Measurements from ENCODE around the gene POC1A. TPM values are rescaled to one million over a fixed set of nuclear protein-coding genes. Genes with fewer than 3 reads are reported as not detected.

Gene POC1A
- total and polyA plus RNA-seq, 2 donors (not counting 1 experiment from before 2014, with no cell fraction given) = 1.7 to 2.8 TPM

DNA sequence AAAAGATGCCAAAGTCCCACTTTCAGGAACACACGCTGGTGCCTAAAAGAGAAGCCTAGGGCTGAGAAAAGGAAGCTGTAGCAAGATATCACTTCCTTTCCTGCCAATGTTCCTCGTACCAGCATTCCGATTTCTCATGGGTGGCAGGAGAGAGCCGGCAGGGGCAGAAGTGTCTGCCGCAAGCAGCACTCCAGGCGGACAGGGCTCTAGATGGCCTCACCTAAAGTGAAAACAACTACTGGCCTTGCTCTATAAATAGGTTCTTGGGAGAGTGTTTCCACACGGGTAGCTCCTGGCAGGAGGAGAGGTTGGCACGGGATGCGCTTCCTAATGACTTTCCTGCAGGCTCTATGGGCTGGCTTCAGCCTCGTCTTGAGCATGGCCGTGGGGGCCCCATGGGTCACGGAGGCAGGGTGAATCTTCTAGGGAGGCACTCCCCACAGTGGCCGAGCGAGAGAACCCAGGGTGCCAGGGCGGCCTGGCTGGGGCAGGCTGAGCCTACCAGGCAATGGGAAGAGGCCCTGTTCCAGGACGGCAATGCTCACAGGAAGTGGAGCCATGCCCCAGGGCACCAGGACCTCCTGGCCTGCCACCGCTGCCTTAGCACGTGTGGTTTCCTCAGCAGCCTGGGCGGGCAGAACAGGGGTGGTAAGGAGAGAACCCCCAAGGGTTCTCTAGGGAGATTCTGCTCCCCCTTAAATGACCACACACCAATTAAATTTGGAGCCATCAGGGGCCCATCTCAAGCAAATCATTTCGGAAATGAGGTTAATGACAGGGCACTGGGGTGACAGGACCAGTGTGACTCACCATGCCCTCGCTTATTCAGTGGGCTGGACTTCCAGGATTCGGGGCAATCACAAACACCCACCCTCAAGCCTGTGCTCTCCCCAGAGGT lies 83.2 kb downstream of the POC1A start:
- no peak overlapping the region for H3K27ac ChIP-seq (ENCODE audit: low read length in 2 of 2)
- intact Hi-C loops (cut with micrococcal nuclease) = no loop called here
- no peak overlapping the region for H3K9ac ChIP-seq (ENCODE audit: low read length)
- DNase-seq (no peak), ATAC-seq (ENCODE audit: low read depth) (no peak)
- H4K20me1 ChIP-seq (ENCODE audit: control insufficient read depth, insufficient read depth, low read length, poor library complexity, severe bottlenecking) = no peaks in the 10 kb centered on the region
- H3K4me1 Mint-ChIP-seq = no peaks in the 10 kb centered on the region
- 78% methylated on average over 22 of the region's 22 CpGs for WGBS (ENCODE audit: insufficient coverage)
- no peak overlapping the region for H3K4me3 Mint-ChIP-seq
- no peaks in the 10 kb centered on the region for H3K27me3 Mint-ChIP-seq
- no peak overlapping the region for H2AFZ ChIP-seq (ENCODE audit: insufficient read depth, low read depth, low read length, poor library complexity, severe bottlenecking)
- no peak overlapping the region for H3K4me3 ChIP-seq (ENCODE audit: control extremely low read depth in 1 of 5, extremely low read depth in 1 of 5, insufficient read depth in 1 of 5, low read depth in 2 of 5, low read length in 4 of 5)
- no peaks in the 10 kb centered on the region for H3K9me3 ChIP-seq (ENCODE audit: control extremely low read depth in 1 of 3, control insufficient read depth in 2 of 3, insufficient read depth in 1 of 3, low read length in 2 of 3)
- POLR2A ChIA-PET = no interaction called here
- no peaks in the 10 kb centered on the region for H3K79me2 ChIP-seq (ENCODE audit: control insufficient read depth, insufficient read depth, low read length)
- CTCF ChIA-PET = no interaction called here
- TF ChIP-seq, protein P1, sequence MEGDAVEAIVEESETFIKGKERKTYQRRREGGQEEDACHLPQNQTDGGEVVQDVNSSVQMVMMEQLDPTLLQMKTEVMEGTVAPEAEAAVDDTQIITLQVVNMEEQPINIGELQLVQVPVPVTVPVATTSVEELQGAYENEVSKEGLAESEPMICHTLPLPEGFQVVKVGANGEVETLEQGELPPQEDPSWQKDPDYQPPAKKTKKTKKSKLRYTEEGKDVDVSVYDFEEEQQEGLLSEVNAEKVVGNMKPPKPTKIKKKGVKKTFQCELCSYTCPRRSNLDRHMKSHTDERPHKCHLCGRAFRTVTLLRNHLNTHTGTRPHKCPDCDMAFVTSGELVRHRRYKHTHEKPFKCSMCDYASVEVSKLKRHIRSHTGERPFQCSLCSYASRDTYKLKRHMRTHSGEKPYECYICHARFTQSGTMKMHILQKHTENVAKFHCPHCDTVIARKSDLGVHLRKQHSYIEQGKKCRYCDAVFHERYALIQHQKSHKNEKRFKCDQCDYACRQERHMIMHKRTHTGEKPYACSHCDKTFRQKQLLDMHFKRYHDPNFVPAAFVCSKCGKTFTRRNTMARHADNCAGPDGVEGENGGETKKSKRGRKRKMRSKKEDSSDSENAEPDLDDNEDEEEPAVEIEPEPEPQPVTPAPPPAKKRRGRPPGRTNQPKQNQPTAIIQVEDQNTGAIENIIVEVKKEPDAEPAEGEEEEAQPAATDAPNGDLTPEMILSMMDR (IDR thresholded peaks at IDR 0.05) = no peak
- no peak for TF ChIP-seq EZH2 (IDR thresholded peaks at IDR 0.05; ENCODE audit: borderline replicate concordance, insufficient read depth, low read depth, low read length, poor library complexity, severe bottlenecking)
- H3K27me3 ChIP-seq (replicated peaks in 1 of 4; ENCODE audit: control extremely low read depth in 1 of 4, control insufficient read depth in 3 of 4, insufficient read depth in 4 of 4, low read length in 3 of 4) = no peaks in the 10 kb centered on the region
- no peaks in the 10 kb centered on the region for H3K9me3 Mint-ChIP-seq (ENCODE audit: insufficient read depth)
- no peaks in the 10 kb centered on the region for H3K36me3 ChIP-seq (replicated peaks in 1 of 2; ENCODE audit: control extremely low read depth in 1 of 2, control insufficient read depth in 1 of 2, extremely low read depth in 1 of 2, insufficient read depth in 2 of 2, low read length in 1 of 2)
- H3K4me1 ChIP-seq (ENCODE audit: control insufficient read depth in 2 of 2, insufficient read depth in 2 of 2, low read length in 2 of 2) = no peaks in the 10 kb centered on the region
- no peak overlapping the region for H3K27ac Mint-ChIP-seq
- no peak overlapping the region for H3K4me2 ChIP-seq (replicated peaks; ENCODE audit: low read depth, low read length, poor library complexity, severe bottlenecking)

DNA sequence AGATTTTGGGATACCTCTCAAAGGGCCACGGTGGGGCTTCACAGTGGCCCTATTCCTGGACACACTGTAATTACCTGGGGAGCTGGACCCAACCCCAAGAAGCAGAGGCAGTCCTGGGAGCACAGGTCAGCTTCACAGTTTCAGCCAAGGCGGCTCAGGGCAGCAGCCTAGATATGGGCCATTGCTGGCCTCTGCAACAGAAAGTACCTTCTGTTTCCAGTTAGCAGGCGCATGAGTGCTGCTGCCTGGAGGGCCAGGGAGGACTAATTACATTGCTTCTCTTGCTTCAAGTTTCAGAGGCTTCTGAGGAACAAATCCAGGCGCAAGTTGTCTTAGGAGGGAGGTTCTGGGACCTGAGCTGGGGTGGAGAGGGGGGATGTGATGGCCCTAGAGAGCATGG lies 84.4 kb downstream of the POC1A start:
- H3K4me3 Mint-ChIP-seq = no peak overlapping the region
- Histone ChIP-seq H3K9me3 (ENCODE audit: control extremely low read depth in 1 of 3, control insufficient read depth in 2 of 3, insufficient read depth in 1 of 3, low read length in 2 of 3) (no peaks in the 10 kb centered on the region), H3K4me2 (replicated peaks; ENCODE audit: low read depth, low read length, poor library complexity, severe bottlenecking) (no peak overlapping the region), H2AFZ (ENCODE audit: insufficient read depth, low read depth, low read length, poor library complexity, severe bottlenecking) (no peak overlapping the region), H4K20me1 (ENCODE audit: control insufficient read depth, insufficient read depth, low read length, poor library complexity, severe bottlenecking) (no peaks in the 10 kb centered on the region), H3K36me3 (replicated peaks in 1 of 2; ENCODE audit: control extremely low read depth in 1 of 2, control insufficient read depth in 1 of 2, extremely low read depth in 1 of 2, insufficient read depth in 2 of 2, low read length in 1 of 2) (no peaks in the 10 kb centered on the region), H3K9ac (ENCODE audit: low read length) (no peak overlapping the region), H3K27ac (ENCODE audit: low read length in 2 of 2) (no peak overlapping the region), H3K4me1 (ENCODE audit: control insufficient read depth in 2 of 2, insufficient read depth in 2 of 2, low read length in 2 of 2) (no peaks in the 10 kb centered on the region), H3K27me3 (replicated peaks in 1 of 4; ENCODE audit: control extremely low read depth in 1 of 4, control insufficient read depth in 3 of 4, insufficient read depth in 4 of 4, low read length in 3 of 4) (no peaks in the 10 kb centered on the region), H3K4me3 (ENCODE audit: control extremely low read depth in 1 of 5, extremely low read depth in 1 of 5, insufficient read depth in 1 of 5, low read depth in 2 of 5, low read length in 4 of 5) (no peak overlapping the region), H3K79me2 (ENCODE audit: control insufficient read depth, insufficient read depth, low read length) (no peaks in the 10 kb centered on the region)
- no peaks in the 10 kb centered on the region for H3K27me3 Mint-ChIP-seq
- no peak for TF ChIP-seq EZH2 (IDR thresholded peaks at IDR 0.05; ENCODE audit: borderline replicate concordance, insufficient read depth, low read depth, low read length, poor library complexity, severe bottlenecking)
- TF ChIP-seq, protein P1 (IDR thresholded peaks at IDR 0.05) = no peak
- H3K27ac Mint-ChIP-seq = no peak overlapping the region
- CTCF ChIA-PET = no interaction called here
- 98% methylated on average over 4 of the region's 4 CpGs for WGBS (ENCODE audit: insufficient coverage)
- POLR2A ChIA-PET = no interaction called here
- intact Hi-C loops (cut with micrococcal nuclease) = no loop called here
- no peak for ATAC-seq (ENCODE audit: low read depth)
- no peak for DNase-seq
- H3K9me3 Mint-ChIP-seq (ENCODE audit: insufficient read depth) = no peaks in the 10 kb centered on the region
- H3K4me1 Mint-ChIP-seq = no peaks in the 10 kb centered on the region
